Bronchial epithelial cell (primary cell): Measurements from ENCODE around the gene HELZ2. TPM values are rescaled to one million over a fixed set of nuclear protein-coding genes. Genes with fewer than 3 reads are reported as not detected.
A peak's percentile ranks its signal among the peaks of the same experiment; 100 is the strongest.

Source experiments
- DNase-seq: peaks from one replicate; pipeline ENCODE4 v3.0.0-alpha.2; 2010; ENCODE audit warnings: low read depth
- FAIRE-seq: peaks from 2 replicates; lab custom pipeline; 2011; peaks lifted over from hg19 to GRCh38; lab: Jason Lieb, UNC
- H3K27me3 ChIP-seq: 2 replicates; pipeline ENCODE4 v1.5.1; 2011; ENCODE audit warnings: low read length; ENCODE audit not compliant: control insufficient read depth, insufficient read depth
- H3K36me3 ChIP-seq: 2 replicates; pipeline ENCODE4 v1.5.1; 2011; ENCODE audit warnings: low read length; ENCODE audit not compliant: control insufficient read depth, insufficient read depth
- H3K4me3 ChIP-seq: 2 replicates; pipeline ENCODE4 v1.5.1; 2011; ENCODE audit warnings: mild to moderate bottlenecking, low read depth, low read length, control low read depth
- total RNA-seq: library from RNA; depleted of rRNA; stranded (reverse); fragments of >200 nt; gene quantifications from 2 replicates; pipeline ENCODE4 v1.2.1, GENCODE V29; 2014
- TF ChIP-seq, protein P1 (sequence below): IDR thresholded peaks from 2 replicates; pipeline ENCODE4 v1.5.1; 2011; ENCODE audit warnings: mild to moderate bottlenecking, moderate library complexity, low read length, control low read depth, inconsistent platforms; ENCODE audit not compliant: insufficient read depth, severe bottlenecking

The HELZ2 gene
- total RNA-seq, 1 donor from 2014 or later = 13.7 TPM

GRCh38 chr20:63546956-63547724, 26.9 kb downstream of the HELZ2 start:
- TF ChIP-seq, protein P1, sequence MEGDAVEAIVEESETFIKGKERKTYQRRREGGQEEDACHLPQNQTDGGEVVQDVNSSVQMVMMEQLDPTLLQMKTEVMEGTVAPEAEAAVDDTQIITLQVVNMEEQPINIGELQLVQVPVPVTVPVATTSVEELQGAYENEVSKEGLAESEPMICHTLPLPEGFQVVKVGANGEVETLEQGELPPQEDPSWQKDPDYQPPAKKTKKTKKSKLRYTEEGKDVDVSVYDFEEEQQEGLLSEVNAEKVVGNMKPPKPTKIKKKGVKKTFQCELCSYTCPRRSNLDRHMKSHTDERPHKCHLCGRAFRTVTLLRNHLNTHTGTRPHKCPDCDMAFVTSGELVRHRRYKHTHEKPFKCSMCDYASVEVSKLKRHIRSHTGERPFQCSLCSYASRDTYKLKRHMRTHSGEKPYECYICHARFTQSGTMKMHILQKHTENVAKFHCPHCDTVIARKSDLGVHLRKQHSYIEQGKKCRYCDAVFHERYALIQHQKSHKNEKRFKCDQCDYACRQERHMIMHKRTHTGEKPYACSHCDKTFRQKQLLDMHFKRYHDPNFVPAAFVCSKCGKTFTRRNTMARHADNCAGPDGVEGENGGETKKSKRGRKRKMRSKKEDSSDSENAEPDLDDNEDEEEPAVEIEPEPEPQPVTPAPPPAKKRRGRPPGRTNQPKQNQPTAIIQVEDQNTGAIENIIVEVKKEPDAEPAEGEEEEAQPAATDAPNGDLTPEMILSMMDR = no peak
- H3K27me3 ChIP-seq = no peaks in the 10 kb centered on the region
- no peak for DNase-seq
- FAIRE-seq = no peak
- H3K4me3 ChIP-seq = no peak overlapping the region
- no peaks in the 10 kb centered on the region for H3K36me3 ChIP-seq

DNA sequence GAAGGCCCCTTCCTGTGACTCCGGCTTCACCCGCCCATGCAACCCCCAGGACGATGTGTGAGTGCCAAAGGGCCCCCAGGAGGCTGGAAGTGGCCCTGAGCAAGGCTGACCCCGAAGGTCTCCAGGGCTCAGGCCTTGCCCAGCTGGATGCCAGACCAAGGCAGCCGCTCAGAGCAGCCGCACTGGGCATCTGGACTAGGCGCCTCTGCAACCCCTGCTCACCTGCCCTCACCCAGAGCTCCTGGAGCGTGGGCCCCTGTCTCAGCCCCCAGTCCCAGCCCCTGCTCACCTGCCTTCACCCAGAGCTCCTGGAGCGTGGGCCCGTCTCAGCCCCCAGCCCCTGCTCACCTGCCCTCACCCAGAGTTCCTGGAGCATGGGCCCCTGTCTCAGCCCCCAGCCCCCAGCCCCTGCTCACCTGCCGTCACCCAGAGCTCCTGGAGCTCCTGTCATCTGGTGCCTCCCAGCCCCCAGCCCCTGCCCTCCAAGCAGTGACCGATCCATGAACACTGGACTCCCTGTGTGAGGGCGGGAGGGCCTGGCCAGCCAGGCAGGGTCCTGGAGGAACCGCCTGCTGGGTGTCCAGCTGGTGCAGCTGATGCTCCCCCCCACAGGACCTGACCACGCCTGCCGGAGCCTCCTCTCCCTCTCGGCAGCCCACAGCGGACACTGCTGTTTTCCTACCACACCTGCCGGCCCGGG, 27.6 kb downstream of the HELZ2 start:
- no peak overlapping the region for H3K4me3 ChIP-seq
- TF ChIP-seq, protein P1 = no peak
- H3K36me3 ChIP-seq = no peaks in the 10 kb centered on the region
- FAIRE-seq (no peak), DNase-seq (no peak)
- no peaks in the 10 kb centered on the region for H3K27me3 ChIP-seq

DNA sequence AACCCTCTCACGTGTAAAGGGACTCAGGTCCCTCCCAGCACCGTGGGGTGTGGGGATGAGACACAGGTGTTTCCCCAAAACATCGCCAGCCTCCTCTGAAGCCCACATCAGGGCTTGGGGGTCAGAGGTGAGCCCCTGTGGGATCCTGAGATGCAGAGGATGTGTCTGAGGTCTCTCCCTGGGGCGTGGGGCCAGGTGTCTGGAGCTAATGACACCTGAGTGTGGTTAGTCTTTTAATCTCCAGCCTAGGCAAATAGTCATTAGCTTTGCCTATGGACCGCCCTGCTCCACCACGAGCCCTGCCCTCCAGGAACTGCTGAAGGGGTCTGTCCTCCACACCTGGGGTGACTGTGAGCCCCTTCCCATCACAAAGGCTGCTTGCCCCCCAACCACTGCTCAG, 28.2 kb downstream of the HELZ2 start:
- no peaks in the 10 kb centered on the region for H3K36me3 ChIP-seq
- no peak overlapping the region for H3K4me3 ChIP-seq
- no peaks in the 10 kb centered on the region for H3K27me3 ChIP-seq
- TF ChIP-seq, protein P1 = no peak
- DNase-seq (no peak), FAIRE-seq (no peak)

DNA sequence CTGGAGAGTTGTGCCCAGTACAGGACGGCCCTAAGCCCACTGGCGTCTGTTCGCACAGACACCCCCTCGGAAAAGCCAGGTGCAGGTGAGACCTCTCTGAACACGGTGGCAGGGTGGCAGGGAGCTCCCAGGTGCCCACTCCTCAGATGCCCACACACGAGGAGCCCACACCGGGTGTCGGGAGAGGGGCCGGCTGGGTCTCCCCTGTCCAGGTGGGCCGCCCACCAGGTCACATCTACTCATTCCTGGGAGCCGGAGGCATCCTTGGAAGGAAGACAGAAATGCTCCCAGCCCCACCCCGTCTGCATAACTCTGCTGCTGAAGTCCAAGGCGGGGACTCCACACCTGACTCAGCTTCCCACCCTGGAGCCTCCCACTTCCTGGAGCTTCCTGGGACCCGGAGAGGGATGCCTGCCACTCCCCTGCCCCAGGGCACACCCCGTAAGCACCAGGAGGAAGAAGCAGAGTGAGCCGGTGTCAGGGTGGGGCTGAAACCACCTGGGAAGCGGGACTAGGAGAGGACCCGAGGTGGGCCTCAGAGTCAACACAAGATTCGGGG, 29.0 kb downstream of the HELZ2 start:
- DNase-seq = peak; percentile 87
- TF ChIP-seq, protein P1 = no peak
- Histone ChIP-seq H3K36me3 (no peaks in the 10 kb centered on the region), H3K4me3 (no peak overlapping the region), H3K27me3 (no peaks in the 10 kb centered on the region)
- peak; percentile 60 for FAIRE-seq

DNA sequence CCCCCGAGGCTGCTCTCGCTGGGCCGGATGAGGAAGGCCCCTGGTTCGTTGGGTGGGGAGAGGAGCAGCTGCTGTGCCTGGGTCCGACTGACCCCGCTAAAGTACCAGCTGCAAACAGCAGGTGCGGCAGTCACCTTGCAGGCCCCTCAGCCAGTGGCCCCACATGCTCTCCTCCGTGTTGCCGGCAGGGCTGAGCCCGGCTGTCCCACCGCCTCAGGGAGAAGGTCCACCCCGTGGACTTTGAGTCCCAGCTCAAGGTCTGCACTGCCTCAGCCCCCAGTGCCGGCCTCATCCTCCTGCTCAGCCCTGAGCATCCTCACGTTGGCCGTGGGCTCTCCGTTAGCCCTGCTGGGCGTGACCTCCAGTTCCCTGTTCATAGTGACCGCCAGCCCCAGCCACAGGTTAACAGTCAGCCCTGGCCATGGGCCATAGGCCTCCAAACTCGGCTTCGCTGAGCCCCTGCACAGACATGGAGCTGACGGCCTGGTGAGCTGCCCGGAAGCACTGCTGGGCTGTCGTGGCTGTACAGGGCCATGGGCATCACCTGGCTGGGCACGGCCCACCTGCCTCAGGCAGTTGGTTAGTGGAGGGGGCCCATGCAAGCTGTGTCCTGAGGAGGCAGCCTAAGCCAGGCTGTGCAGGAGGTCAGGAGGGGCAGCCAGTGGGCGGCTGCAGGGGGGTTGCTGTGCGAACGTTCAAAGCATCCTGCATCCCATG, 29.6 kb downstream of the HELZ2 start:
- TF ChIP-seq, protein P1 = no peak
- no peaks in the 10 kb centered on the region for H3K36me3 ChIP-seq
- H3K27me3 ChIP-seq = no peaks in the 10 kb centered on the region
- FAIRE-seq (no peak), DNase-seq (no peak)
- no peak overlapping the region for H3K4me3 ChIP-seq
